Measurements from ENCODE around the gene TBXA2R.

The TBXA2R gene

GRCh38 chr19:3644351-3645066 is 37.8 kb upstream of the TBXA2R start:
- Histone ChIP-seq H3K4me1 (ENCODE audit: low read length) (no peaks in the 10 kb centered on the region), H3K4me2 (ENCODE audit: low read depth, low read length) (no peak overlapping the region), H3K36me3 (replicated peaks; ENCODE audit: insufficient read depth, low read length) (no peaks in the 10 kb centered on the region), H3K27me3 (replicated peaks; ENCODE audit: insufficient read depth, low read length) (no peaks in the 10 kb centered on the region), H3F3A (ENCODE audit: insufficient read depth, low read length) (no peaks in the 10 kb centered on the region), H3K27ac (ENCODE audit: low read length) (no peak overlapping the region), H4K20me1 (ENCODE audit: insufficient read depth, low read length) (no peaks in the 10 kb centered on the region), H3K9me2 (replicated peaks; ENCODE audit: insufficient read depth, low read length) (no peaks in the 10 kb centered on the region), H3K9ac (ENCODE audit: low read length) (no peak overlapping the region), H3K9me3 (replicated peaks; ENCODE audit: insufficient read depth, low read length) (no peaks in the 10 kb centered on the region), H2AFZ (ENCODE audit: low read length) (no peak overlapping the region), H3K4me3 (ENCODE audit: low read length) (no peak overlapping the region), H3K79me2 (ENCODE audit: low read length) (no peaks in the 10 kb centered on the region)
- no peak for DNase-seq
- TF ChIP-seq EZH2phosphoT487 (IDR thresholded peaks at IDR 0.05; ENCODE audit: low read length) (no peak), CTCF (IDR thresholded peaks at IDR 0.05; ENCODE audit: low read length) (no peak), EZH2 (optimal IDR thresholded peaks at IDR 0.05; ENCODE audit: low read depth, low read length) (no peak)

- H3K79me2 ChIP-seq (ENCODE audit: low read length) = no peaks in the 10 kb centered on the region
- no peak overlapping the region for H3K27ac ChIP-seq (ENCODE audit: low read length)
- H3K9me2 ChIP-seq (replicated peaks; ENCODE audit: insufficient read depth, low read length) = no peaks in the 10 kb centered on the region
- no peak overlapping the region for H3K4me2 ChIP-seq (ENCODE audit: low read depth, low read length)
- H3K4me3 ChIP-seq (ENCODE audit: low read length) = no peak overlapping the region
- no peak overlapping the region for H3K9ac ChIP-seq (ENCODE audit: low read length)
- TF ChIP-seq EZH2phosphoT487 (IDR thresholded peaks at IDR 0.05; ENCODE audit: low read length) = no peak
- TF ChIP-seq EZH2 (optimal IDR thresholded peaks at IDR 0.05; ENCODE audit: low read depth, low read length) = no peak
- no peak for TF ChIP-seq CTCF (IDR thresholded peaks at IDR 0.05; ENCODE audit: low read length)
- DNase-seq = no peak
- no peak overlapping the region for H2AFZ ChIP-seq (ENCODE audit: low read length)
- no peaks in the 10 kb centered on the region for H3K36me3 ChIP-seq (replicated peaks; ENCODE audit: insufficient read depth, low read length)
- H3K27me3 ChIP-seq (replicated peaks; ENCODE audit: insufficient read depth, low read length) = no peaks in the 10 kb centered on the region
- no peaks in the 10 kb centered on the region for H3K9me3 ChIP-seq (replicated peaks; ENCODE audit: insufficient read depth, low read length)
- no peaks in the 10 kb centered on the region for H3K4me1 ChIP-seq (ENCODE audit: low read length)
- no peaks in the 10 kb centered on the region for H3F3A ChIP-seq (ENCODE audit: insufficient read depth, low read length)
- no peaks in the 10 kb centered on the region for H4K20me1 ChIP-seq (ENCODE audit: insufficient read depth, low read length)
Measured at GRCh38 chr19:3643674-3644313, 37.1 kb upstream of the TBXA2R start.

GRCh38 chr19:3642987-3643673 is 36.5 kb upstream of the TBXA2R start:
- Histone ChIP-seq H3K4me2 (ENCODE audit: low read depth, low read length) (no peak overlapping the region), H3F3A (ENCODE audit: insufficient read depth, low read length) (no peaks in the 10 kb centered on the region), H2AFZ (ENCODE audit: low read length) (no peak overlapping the region), H3K36me3 (replicated peaks; ENCODE audit: insufficient read depth, low read length) (no peaks in the 10 kb centered on the region), H3K27ac (ENCODE audit: low read length) (no peak overlapping the region), H3K9me3 (replicated peaks; ENCODE audit: insufficient read depth, low read length) (no peaks in the 10 kb centered on the region), H4K20me1 (ENCODE audit: insufficient read depth, low read length) (no peaks in the 10 kb centered on the region), H3K79me2 (ENCODE audit: low read length) (no peaks in the 10 kb centered on the region), H3K9me2 (replicated peaks; ENCODE audit: insufficient read depth, low read length) (no peaks in the 10 kb centered on the region), H3K4me1 (ENCODE audit: low read length) (no peaks in the 10 kb centered on the region), H3K9ac (ENCODE audit: low read length) (no peak overlapping the region), H3K4me3 (ENCODE audit: low read length) (no peak overlapping the region), H3K27me3 (replicated peaks; ENCODE audit: insufficient read depth, low read length) (no peaks in the 10 kb centered on the region)
- no peak for DNase-seq
- TF ChIP-seq EZH2 (optimal IDR thresholded peaks at IDR 0.05; ENCODE audit: low read depth, low read length) (no peak), CTCF (IDR thresholded peaks at IDR 0.05; ENCODE audit: low read length) (no peak), EZH2phosphoT487 (IDR thresholded peaks at IDR 0.05; ENCODE audit: low read length) (no peak)
